ENCODE data around the gene KCNQ2. TPM values are rescaled to one million over a fixed set of nuclear protein-coding genes. Genes with fewer than 3 reads are reported as not detected.

KCNQ2 gene
- total RNA-seq, 1 experiment from 2014 or later, result 86.5 TPM

DNA sequence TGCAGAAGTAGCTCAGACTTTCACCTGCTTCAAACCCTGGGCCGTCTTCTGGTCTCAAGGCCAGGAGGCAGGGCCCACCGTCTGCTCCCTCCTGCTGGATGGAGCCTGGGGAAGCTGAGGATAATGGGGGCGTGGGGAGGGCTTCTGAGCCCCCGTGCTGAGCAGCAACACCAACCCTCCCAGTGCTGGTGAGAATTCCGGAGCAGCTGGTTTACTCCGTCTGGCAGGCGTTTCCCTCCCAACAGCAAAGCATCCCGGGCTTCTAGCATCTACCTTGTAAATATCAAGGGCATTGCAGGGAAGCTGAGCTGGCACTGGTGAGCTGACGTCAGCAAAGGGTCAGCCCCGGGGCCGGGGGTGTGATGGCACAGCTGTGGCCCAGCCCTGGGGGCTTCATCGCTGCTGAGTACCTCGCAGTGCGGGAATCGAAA, 94.5 kb downstream of the KCNQ2 start:
- TF ChIP-seq ZNF274 (IDR thresholded peaks at IDR 0.05; ENCODE audit: low read depth, low read length), result no peak
- no peak for TF ChIP-seq RAD21 (IDR thresholded peaks at IDR 0.05; ENCODE audit: low read depth)
- no peak for TF ChIP-seq REST (IDR thresholded peaks at IDR 0.05; ENCODE audit: low read depth)
- TF ChIP-seq, protein P1, sequence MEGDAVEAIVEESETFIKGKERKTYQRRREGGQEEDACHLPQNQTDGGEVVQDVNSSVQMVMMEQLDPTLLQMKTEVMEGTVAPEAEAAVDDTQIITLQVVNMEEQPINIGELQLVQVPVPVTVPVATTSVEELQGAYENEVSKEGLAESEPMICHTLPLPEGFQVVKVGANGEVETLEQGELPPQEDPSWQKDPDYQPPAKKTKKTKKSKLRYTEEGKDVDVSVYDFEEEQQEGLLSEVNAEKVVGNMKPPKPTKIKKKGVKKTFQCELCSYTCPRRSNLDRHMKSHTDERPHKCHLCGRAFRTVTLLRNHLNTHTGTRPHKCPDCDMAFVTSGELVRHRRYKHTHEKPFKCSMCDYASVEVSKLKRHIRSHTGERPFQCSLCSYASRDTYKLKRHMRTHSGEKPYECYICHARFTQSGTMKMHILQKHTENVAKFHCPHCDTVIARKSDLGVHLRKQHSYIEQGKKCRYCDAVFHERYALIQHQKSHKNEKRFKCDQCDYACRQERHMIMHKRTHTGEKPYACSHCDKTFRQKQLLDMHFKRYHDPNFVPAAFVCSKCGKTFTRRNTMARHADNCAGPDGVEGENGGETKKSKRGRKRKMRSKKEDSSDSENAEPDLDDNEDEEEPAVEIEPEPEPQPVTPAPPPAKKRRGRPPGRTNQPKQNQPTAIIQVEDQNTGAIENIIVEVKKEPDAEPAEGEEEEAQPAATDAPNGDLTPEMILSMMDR (IDR thresholded peaks at IDR 0.05 in 2 of 3, conservative IDR thresholded peaks at IDR 0.05 in 1 of 3; ENCODE audit: borderline replicate concordance in 1 of 3, insufficient read depth in 1 of 3, low read depth in 2 of 3, low read length in 2 of 3), result no peak
- TF ChIP-seq, protein P2, sequence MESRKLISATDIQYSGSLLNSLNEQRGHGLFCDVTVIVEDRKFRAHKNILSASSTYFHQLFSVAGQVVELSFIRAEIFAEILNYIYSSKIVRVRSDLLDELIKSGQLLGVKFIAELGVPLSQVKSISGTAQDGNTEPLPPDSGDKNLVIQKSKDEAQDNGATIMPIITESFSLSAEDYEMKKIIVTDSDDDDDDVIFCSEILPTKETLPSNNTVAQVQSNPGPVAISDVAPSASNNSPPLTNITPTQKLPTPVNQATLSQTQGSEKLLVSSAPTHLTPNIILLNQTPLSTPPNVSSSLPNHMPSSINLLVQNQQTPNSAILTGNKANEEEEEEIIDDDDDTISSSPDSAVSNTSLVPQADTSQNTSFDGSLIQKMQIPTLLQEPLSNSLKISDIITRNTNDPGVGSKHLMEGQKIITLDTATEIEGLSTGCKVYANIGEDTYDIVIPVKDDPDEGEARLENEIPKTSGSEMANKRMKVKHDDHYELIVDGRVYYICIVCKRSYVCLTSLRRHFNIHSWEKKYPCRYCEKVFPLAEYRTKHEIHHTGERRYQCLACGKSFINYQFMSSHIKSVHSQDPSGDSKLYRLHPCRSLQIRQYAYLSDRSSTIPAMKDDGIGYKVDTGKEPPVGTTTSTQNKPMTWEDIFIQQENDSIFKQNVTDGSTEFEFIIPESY (IDR thresholded peaks at IDR 0.05; ENCODE audit: extremely low read depth, insufficient replicate concordance, low read length), result no peak
- no peak for TF ChIP-seq TCF7L2 (IDR thresholded peaks at IDR 0.05; ENCODE audit: borderline replicate concordance, extremely low read depth, insufficient read depth, insufficient read length)
- TF ChIP-seq SRF (IDR thresholded peaks at IDR 0.05; ENCODE audit: low read depth), result no peak
- no peak for TF ChIP-seq POLR2AphosphoS5 (IDR thresholded peaks at IDR 0.05; ENCODE audit: low read depth, low read length)
- no peak for TF ChIP-seq EGR1 (IDR thresholded peaks at IDR 0.05; ENCODE audit: low read depth)
- TF ChIP-seq ZFX (IDR thresholded peaks at IDR 0.05), result no peak
- no peak for TF ChIP-seq EZH2 (IDR thresholded peaks at IDR 0.05)
- no peak for TF ChIP-seq SP1 (IDR thresholded peaks at IDR 0.05; ENCODE audit: low read depth)
- TF ChIP-seq EZH2phosphoT487 (IDR thresholded peaks at IDR 0.05; ENCODE audit: borderline replicate concordance), result no peak
- no peak for TF ChIP-seq JUND (IDR thresholded peaks at IDR 0.05)
- no peak for TF ChIP-seq YY1 (IDR thresholded peaks at IDR 0.05; ENCODE audit: extremely low read depth, insufficient replicate concordance, low read depth, low read length)
- TF ChIP-seq, protein P3, sequence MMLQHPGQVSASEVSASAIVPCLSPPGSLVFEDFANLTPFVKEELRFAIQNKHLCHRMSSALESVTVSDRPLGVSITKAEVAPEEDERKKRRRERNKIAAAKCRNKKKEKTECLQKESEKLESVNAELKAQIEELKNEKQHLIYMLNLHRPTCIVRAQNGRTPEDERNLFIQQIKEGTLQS (IDR thresholded peaks at IDR 0.05), result no peak
- H4K20me1 ChIP-seq (ENCODE audit: insufficient read depth), result no peaks in the 10 kb centered on the region
- no peaks in the 10 kb centered on the region for H3K79me2 ChIP-seq (ENCODE audit: insufficient read depth, low read length)
- ChIA-PET RAD21 (ENCODE audit: low non-redundant PET in 1 of 2, low total read pairs in 2 of 2, uncharacterized antibody in 2 of 2, unreplicated experiment in 2 of 2) (no interaction called here), POLR2A (no interaction called here), CTCF (interaction anchor here (1.5 kb wide), 1 partner anchor 155 kb away, joined by 7 read pairs; no protein-coding TSS in a partner anchor)
- no peaks in the 10 kb centered on the region for H3K4me1 ChIP-seq (ENCODE audit: control insufficient read depth in 1 of 2, insufficient read depth in 2 of 2, low read length in 2 of 2)
- intact Hi-C loops (cut with micrococcal nuclease), result no loop called here
- no peaks in the 10 kb centered on the region for H3K9me2 ChIP-seq (ENCODE audit: insufficient read depth)
- H3K4me2 ChIP-seq (ENCODE audit: low read length), result no peak overlapping the region
- H3K9me3 ChIP-seq (ENCODE audit: control insufficient read depth in 1 of 2, insufficient read depth in 1 of 2, low read depth in 1 of 2, low read length in 2 of 2), result no peaks in the 10 kb centered on the region
- BruUV-seq (replicated peaks), result no TSS peak
- H3K9ac ChIP-seq (ENCODE audit: low read length), result no peak overlapping the region
- H2AFZ ChIP-seq (ENCODE audit: low read depth, low read length, poor library complexity, severe bottlenecking), result no peak overlapping the region
- ATAC-seq, result no peak
- H3K36me3 ChIP-seq (ENCODE audit: control insufficient read depth in 1 of 2, insufficient read depth in 2 of 2, low read length in 2 of 2), result no peaks in the 10 kb centered on the region
- H3K27me3 ChIP-seq (ENCODE audit: insufficient read depth, low read length), result peaks cover 17% of the 10 kb centered on the region; the same call in 1 of the 2 replicates
- H3K4me3 ChIP-seq (replicated peaks in 1 of 2; ENCODE audit: low read depth in 1 of 2, low read length in 2 of 2), result no peak overlapping the region
- DNase-seq (ENCODE audit: low read depth, low spot score), result no peak
- no peak overlapping the region for H3K27ac ChIP-seq (ENCODE audit: low read depth, low read length)

All from HCT116 (cell line).